SK-N-SH (cell line): ENCODE results near the gene CD79A. TPM values are rescaled to one million over a fixed set of nuclear protein-coding genes. Genes with fewer than 3 reads are reported as not detected.

Source experiments
- CTCF ChIA-PET: fragments of 300-600, 350-600 bp; formaldehyde crosslinking; extraction: SDS; loops from one replicate; lab custom pipeline; 2021; lab: Yijun Ruan, JAX
- POLR2A ChIA-PET: fragments of 350-600 bp; sonication (Branson Sonifier 250); formaldehyde crosslinking; extraction: SDS; loops from one replicate; lab custom pipeline; 2020; ENCODE audit warnings: antibody characterized with exemption, inconsistent platforms; lab: Yijun Ruan, JAX
- DNase-seq: peaks from one replicate; pipeline ENCODE4 v3.0.0; 2012
- H2AFZ ChIP-seq: fragments of 200-600 bp; sonication (generic); 2 replicates; pipeline ENCODE4 v1.8.1; 2016; ENCODE audit warnings: antibody characterized with exemption, mild to moderate bottlenecking, low read depth
- H3F3A ChIP-seq: fragments of 200-600 bp; sonication (generic); replicated peaks from 2 replicates; pipeline ENCODE3; 2016; ENCODE audit warnings: antibody characterized with exemption, mild to moderate bottlenecking; ENCODE audit not compliant: insufficient read depth
- H3K27ac ChIP-seq, 2 experiments: fragments of 200-500 bp in 1 of 2; fragments of 200-600 bp in 1 of 2; sonication (Bioruptor generic) in 1 of 2; sonication (generic), shearing (Covaris generic) in 1 of 2; 2 replicates each; pipeline versions ENCODE4 v1.5.1 to v1.6.1; 2014 to 2016; ENCODE audit warnings: low read depth in 2 of 2, inconsistent platforms in 1 of 2, low read length in 1 of 2, mild to moderate bottlenecking in 1 of 2, mixed read lengths in 1 of 2
- H3K27me3 ChIP-seq: fragments of 200-600 bp; sonication (generic), shearing (Covaris generic); 2 replicates; pipeline ENCODE4 v1.6.1; 2016; ENCODE audit warnings: mixed run types; ENCODE audit not compliant: insufficient read depth
- H3K36me3 ChIP-seq, 2 experiments: fragments of 200-500 bp in 1 of 2; fragments of 200-600 bp in 1 of 2; sonication (Bioruptor generic) in 1 of 2; sonication (generic) in 1 of 2; replicated peaks in 1 of 2; 2 replicates each; pipeline versions ENCODE3 to v1.5.1; 2014 to 2016; ENCODE audit warnings: low read length in 1 of 2, mild to moderate bottlenecking in 1 of 2; ENCODE audit not compliant: insufficient read depth in 2 of 2, control insufficient read depth in 1 of 2
- H3K4me1 ChIP-seq, 2 experiments: fragments of 200-500 bp in 1 of 2; fragments of 200-600 bp in 1 of 2; sonication (Bioruptor generic) in 1 of 2; sonication (generic), shearing (Covaris generic) in 1 of 2; 2 replicates each; pipeline versions ENCODE4 v1.5.1 to v1.6.1; 2014 to 2016; ENCODE audit warnings: low read depth in 1 of 2, low read length in 1 of 2, mixed run types in 1 of 2; ENCODE audit not compliant: insufficient read depth in 2 of 2, control insufficient read depth in 1 of 2
- H3K4me2 ChIP-seq: fragments of 200-600 bp; sonication (generic), shearing (Covaris generic); 2 replicates; pipeline ENCODE4 v1.6.1; 2017; ENCODE audit warnings: mixed run types
- H3K4me3 ChIP-seq, 2 experiments: fragments of 200-500 bp in 1 of 2; fragments of 200-600 bp in 1 of 2; sonication (Bioruptor generic) in 1 of 2; sonication (generic), shearing (Covaris generic) in 1 of 2; 2 replicates each; pipeline versions ENCODE4 v1.5.1 to v1.8.1; 2014 to 2016; ENCODE audit warnings: low read depth in 2 of 2, inconsistent platforms in 1 of 2, low read length in 1 of 2, mild to moderate bottlenecking in 1 of 2, mixed read lengths in 1 of 2, moderate library complexity in 1 of 2
- H3K79me2 ChIP-seq: fragments of 200-600 bp; sonication (generic); 2 replicates; pipeline ENCODE4 v1.8.1; 2017; ENCODE audit warnings: mild to moderate bottlenecking; ENCODE audit not compliant: insufficient read depth
- H3K9ac ChIP-seq: fragments of 200-600 bp; sonication (generic); 2 replicates; pipeline ENCODE4 v1.6.1; 2017; ENCODE audit warnings: mixed run types
- H3K9me2 ChIP-seq: fragments of 200-600 bp; sonication (generic); 2 replicates; pipeline ENCODE4 v1.6.1; 2017; ENCODE audit warnings: mixed run types
- H3K9me3 ChIP-seq: fragments of 200-600 bp; sonication (generic); 2 replicates; pipeline ENCODE4 v1.6.1; 2017; ENCODE audit warnings: mixed run types, mild to moderate bottlenecking, moderate library complexity
- H4K20me1 ChIP-seq: fragments of 200-600 bp; sonication (generic); 2 replicates; pipeline ENCODE4 v1.6.1; 2017; ENCODE audit warnings: mild to moderate bottlenecking, mixed run types; ENCODE audit not compliant: insufficient read depth
- CHD2 ChIP-seq: fragments of 150-350 bp; IDR thresholded peaks from 2 replicates; pipeline ENCODE4 v1.6.1; 2018; ENCODE audit warnings: low read length; ENCODE audit not compliant: partially characterized antibody
- FOXM1 ChIP-seq: IDR thresholded peaks from 2 replicates; pipeline ENCODE4 v1.4.0; 2012; ENCODE audit warnings: low read depth, mild to moderate bottlenecking
- JUND ChIP-seq: IDR thresholded peaks from 2 replicates; pipeline ENCODE4 v1.4.0; 2012
- MEF2A ChIP-seq: IDR thresholded peaks from 2 replicates; pipeline ENCODE4 v1.4.0; 2012; ENCODE audit warnings: low read depth, borderline replicate concordance
- MXI1 ChIP-seq: IDR thresholded peaks from 2 replicates; pipeline ENCODE4 v1.6.1; 2012; ENCODE audit warnings: mild to moderate bottlenecking, low read depth, low read length, improper control_type of control experiment
- NFIC ChIP-seq: IDR thresholded peaks from 2 replicates; pipeline ENCODE4 v1.4.0; 2012; ENCODE audit warnings: borderline replicate concordance
- NRF1 ChIP-seq: IDR thresholded peaks from 2 replicates; pipeline ENCODE4 v1.6.1; 2012; ENCODE audit warnings: low read depth, mild to moderate bottlenecking, low read length
- PBX3 ChIP-seq: IDR thresholded peaks from 2 replicates; pipeline ENCODE4; 2012
- POLR2AphosphoS5 ChIP-seq: IDR thresholded peaks from 2 replicates; pipeline ENCODE4 v1.6.1; 2012; ENCODE audit warnings: low read depth, low read length
- RAD21 ChIP-seq: IDR thresholded peaks from 2 replicates; pipeline ENCODE4 v1.6.1; 2012; ENCODE audit warnings: mild to moderate bottlenecking, low read length
- RCOR1 ChIP-seq: fragments of 150-350 bp; IDR thresholded peaks from 2 replicates; pipeline ENCODE4 v1.6.1; 2017; ENCODE audit warnings: antibody characterized with exemption, low read length
- REST ChIP-seq: IDR thresholded peaks from 2 replicates; pipeline ENCODE4 v1.6.1; 2012; ENCODE audit warnings: mild to moderate bottlenecking, low read depth, low read length, moderate library complexity
- RFX5 ChIP-seq: IDR thresholded peaks from 2 replicates; pipeline ENCODE4 v1.6.1; 2012; ENCODE audit warnings: mild to moderate bottlenecking, improper control_type of control experiment, low read length
- SMC3 ChIP-seq: IDR thresholded peaks from 2 replicates; pipeline ENCODE4 v1.6.1; 2012; ENCODE audit warnings: low read depth, low read length, improper control_type of control experiment
- TAF1 ChIP-seq: IDR thresholded peaks from 2 replicates; pipeline ENCODE4 v1.6.1; 2012; ENCODE audit warnings: low read depth, mild to moderate bottlenecking, low read length, moderate library complexity, borderline replicate concordance
- TEAD4 ChIP-seq: IDR thresholded peaks from 2 replicates; pipeline ENCODE4 v1.4.0; 2012; ENCODE audit warnings: mild to moderate bottlenecking, borderline replicate concordance; ENCODE audit not compliant: insufficient read depth
- YY1 ChIP-seq: IDR thresholded peaks from 2 replicates; pipeline ENCODE4 v1.4.0; 2012; ENCODE audit warnings: low read depth, mild to moderate bottlenecking
- WGBS: methylation state at CpG from one replicate; pipeline ENCODE4 v1.1.6; 2017; ENCODE audit warnings: low lambda C conversion rate; 5-methylcytosine and 5-hydroxymethylcytosine counted together
- polyA plus RNA-seq, 3 experiments: library from polyadenylated mRNA; depleted of rRNA; stranded (reverse); fragments of >200 nt; gene quantifications; 2 replicates each; pipeline ENCODE4 v1.2.3, GENCODE V29; 2012
- TF ChIP-seq, protein P1 (sequence below): IDR thresholded peaks from 2 replicates; pipeline ENCODE4 v1.4.0; 2012; ENCODE audit warnings: low read depth, borderline replicate concordance
- TF ChIP-seq, protein P2 (sequence below): IDR thresholded peaks from 2 replicates; pipeline ENCODE4 v1.4.0; 2012; ENCODE audit warnings: low read depth

CD79A gene
- polyA plus RNA-seq, 1 of the 3 experiments (the other 2 are of a cell fraction): 0.20 TPM

DNA sequence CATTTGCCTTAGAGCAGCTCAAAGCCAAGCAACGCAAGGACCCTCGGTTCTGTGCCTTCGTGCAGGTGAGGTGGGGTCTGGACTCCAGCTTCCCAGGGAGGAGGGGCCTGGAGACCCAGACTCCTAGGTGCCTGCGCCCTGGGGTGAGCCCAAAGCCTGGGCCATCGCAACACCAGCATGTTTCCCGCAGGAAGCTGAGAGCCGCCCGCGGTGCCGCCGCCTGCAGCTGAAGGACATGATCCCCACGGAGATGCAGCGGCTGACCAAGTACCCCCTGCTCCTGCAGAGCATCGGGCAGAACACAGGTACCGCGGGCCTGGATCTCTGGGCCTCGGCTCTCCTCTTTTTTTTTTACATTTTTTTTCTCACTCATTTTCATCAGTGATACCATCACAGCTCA lies 25.5 kb downstream of the CD79A start:
- H3F3A ChIP-seq: no peaks in the 10 kb centered on the region
- H4K20me1 ChIP-seq: 0 out of 2 replicates have a peak, but pooled peaks cover 5% of the 10 kb centered on the region
- CTCF ChIA-PET: interaction anchor here (1.6 to 1.9 kb wide), 3 partner anchors 8 to 29 kb away, joined by 4 to 7 read pairs (median 5); no protein-coding TSS in a partner anchor
- no peak for DNase-seq
- H3K27me3 ChIP-seq: no peaks in the 10 kb centered on the region
- no peaks in the 10 kb centered on the region for H3K79me2 ChIP-seq
- no peaks in the 10 kb centered on the region for H3K9me3 ChIP-seq
- H3K27ac ChIP-seq: no peak overlapping the region
- no peak overlapping the region for H3K4me3 ChIP-seq
- TF ChIP-seq POLR2AphosphoS5 (no peak), PBX3 (no peak), TEAD4 (no peak), YY1 (no peak), NFIC (no peak)
- TF ChIP-seq, protein P1, sequence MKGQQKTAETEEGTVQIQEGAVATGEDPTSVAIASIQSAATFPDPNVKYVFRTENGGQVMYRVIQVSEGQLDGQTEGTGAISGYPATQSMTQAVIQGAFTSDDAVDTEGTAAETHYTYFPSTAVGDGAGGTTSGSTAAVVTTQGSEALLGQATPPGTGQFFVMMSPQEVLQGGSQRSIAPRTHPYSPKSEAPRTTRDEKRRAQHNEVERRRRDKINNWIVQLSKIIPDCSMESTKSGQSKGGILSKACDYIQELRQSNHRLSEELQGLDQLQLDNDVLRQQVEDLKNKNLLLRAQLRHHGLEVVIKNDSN: no peak
- TF ChIP-seq, all 33 proteins: peak for 0
- Histone ChIP-seq H3K4me2 (no peak overlapping the region), H3K4me1 (peaks cover 0 to 13% of the 10 kb centered on the region in 2 experiments; a peak in 1 of 4 replicates), H3K9me2 (no peaks in the 10 kb centered on the region), H3K9ac (no peak overlapping the region), H2AFZ (no peak overlapping the region), H3K36me3 (peaks cover 22 to 67% of the 10 kb centered on the region in 2 experiments)
- POLR2A ChIA-PET: no interaction called here
- 91% methylated on average over 8 of the region's 17 CpGs for WGBS

DNA sequence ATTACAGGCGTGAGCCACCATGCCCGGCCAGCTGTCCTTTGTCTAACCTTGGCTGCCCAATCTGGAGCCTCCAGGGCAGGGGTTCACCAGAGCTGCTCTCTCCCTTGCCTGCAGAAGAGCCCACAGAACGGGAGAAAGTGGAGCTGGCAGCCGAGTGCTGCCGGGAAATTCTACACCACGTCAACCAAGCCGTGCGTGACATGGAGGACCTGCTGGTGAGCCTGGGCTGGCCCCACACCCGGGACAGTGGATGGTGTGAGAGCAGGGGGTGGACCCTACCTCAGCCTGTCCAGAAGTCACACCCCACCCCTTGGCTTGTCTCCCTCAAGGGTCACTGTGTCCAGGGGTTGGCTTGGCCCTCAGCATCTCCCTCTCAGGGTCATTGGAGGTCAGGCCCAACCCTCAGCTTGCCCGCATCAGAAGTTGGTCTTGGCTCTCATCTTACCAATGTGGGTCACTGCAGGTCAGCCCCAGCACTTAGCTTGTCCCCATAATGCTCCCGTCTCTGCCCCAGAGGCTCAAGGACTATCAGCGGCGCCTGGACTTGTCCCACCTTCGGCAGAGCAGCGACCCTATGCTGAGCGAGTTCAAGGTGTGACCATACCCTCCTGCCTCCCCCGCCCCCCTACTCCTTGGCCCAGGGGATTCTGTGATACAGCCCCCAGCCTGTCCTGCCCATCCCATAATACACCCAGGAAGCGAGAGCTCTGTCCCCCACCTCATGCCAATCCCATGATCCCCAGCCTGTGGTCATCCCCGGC lies 26.3 kb downstream of the CD79A start:
- POLR2A ChIA-PET: no interaction called here
- Histone ChIP-seq H3K4me2 (no peak overlapping the region), H3K79me2 (no peaks in the 10 kb centered on the region), H3K4me3 (no peak overlapping the region), H3K9me3 (no peaks in the 10 kb centered on the region), H3K27ac (no peak overlapping the region), H3K9ac (no peak overlapping the region), H3K4me1 (peaks cover 0 to 13% of the 10 kb centered on the region in 2 experiments; a peak in 1 of 4 replicates), H3K36me3 (peaks cover 22 to 59% of the 10 kb centered on the region in 2 experiments), H3K27me3 (no peaks in the 10 kb centered on the region), H2AFZ (no peak overlapping the region), H4K20me1 (0 out of 2 replicates have a peak, but pooled peaks cover 5% of the 10 kb centered on the region), H3F3A (no peaks in the 10 kb centered on the region), H3K9me2 (no peaks in the 10 kb centered on the region)
- no peak for DNase-seq
- WGBS: 91% methylated on average over 18 of the region's 19 CpGs
- CTCF ChIA-PET: interaction anchor here (0.9 to 1.8 kb wide), 2 partner anchors 30 to 32 kb away, joined by 3 to 7 read pairs; no protein-coding TSS in a partner anchor
- TF ChIP-seq YY1 (no peak), RFX5 (no peak), TAF1 (no peak), RAD21 (no peak), NRF1 (no peak), PBX3 (no peak), JUND (no peak), MXI1 (no peak), MEF2A (no peak), FOXM1 (no peak), RCOR1 (no peak), CHD2 (no peak), REST (no peak), SMC3 (no peak)
- TF ChIP-seq, protein P2, sequence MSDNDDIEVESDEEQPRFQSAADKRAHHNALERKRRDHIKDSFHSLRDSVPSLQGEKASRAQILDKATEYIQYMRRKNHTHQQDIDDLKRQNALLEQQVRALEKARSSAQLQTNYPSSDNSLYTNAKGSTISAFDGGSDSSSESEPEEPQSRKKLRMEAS: no peak
- TF ChIP-seq, protein P1: no peak
